Endometrial microvascular endothelial cells (primary cell): ENCODE results near the gene RTL3. TPM values are rescaled to one million over a fixed set of nuclear protein-coding genes. Genes with fewer than 3 reads are reported as not detected.
"Not testable (repeated sequence)": the region's sequence is repeated elsewhere in the genome, so short reads cannot be mapped to it uniquely, and the experiment has no call there.

ENCODE experiments used
- in situ Hi-C: cut with HindIII; loops from 2 replicates; pipeline ENCODE4 v1.10.0; 2017; ENCODE audit warnings: low sequenced_read_pairs, low pct_unique_long_range_greater_than_20kb; ENCODE audit errors: inconsistent ontology term
- total RNA-seq: library from RNA; depleted of rRNA; stranded (reverse); fragments of >200 nt; gene quantifications from one replicate; pipeline ENCODE4 v1.2.3, GENCODE V29; 2015; ENCODE audit errors: inconsistent ontology term

The RTL3 gene, protein sequence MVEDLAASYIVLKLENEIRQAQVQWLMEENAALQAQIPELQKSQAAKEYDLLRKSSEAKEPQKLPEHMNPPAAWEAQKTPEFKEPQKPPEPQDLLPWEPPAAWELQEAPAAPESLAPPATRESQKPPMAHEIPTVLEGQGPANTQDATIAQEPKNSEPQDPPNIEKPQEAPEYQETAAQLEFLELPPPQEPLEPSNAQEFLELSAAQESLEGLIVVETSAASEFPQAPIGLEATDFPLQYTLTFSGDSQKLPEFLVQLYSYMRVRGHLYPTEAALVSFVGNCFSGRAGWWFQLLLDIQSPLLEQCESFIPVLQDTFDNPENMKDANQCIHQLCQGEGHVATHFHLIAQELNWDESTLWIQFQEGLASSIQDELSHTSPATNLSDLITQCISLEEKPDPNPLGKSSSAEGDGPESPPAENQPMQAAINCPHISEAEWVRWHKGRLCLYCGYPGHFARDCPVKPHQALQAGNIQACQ
- total RNA-seq: 0.09 TPM

DNA sequence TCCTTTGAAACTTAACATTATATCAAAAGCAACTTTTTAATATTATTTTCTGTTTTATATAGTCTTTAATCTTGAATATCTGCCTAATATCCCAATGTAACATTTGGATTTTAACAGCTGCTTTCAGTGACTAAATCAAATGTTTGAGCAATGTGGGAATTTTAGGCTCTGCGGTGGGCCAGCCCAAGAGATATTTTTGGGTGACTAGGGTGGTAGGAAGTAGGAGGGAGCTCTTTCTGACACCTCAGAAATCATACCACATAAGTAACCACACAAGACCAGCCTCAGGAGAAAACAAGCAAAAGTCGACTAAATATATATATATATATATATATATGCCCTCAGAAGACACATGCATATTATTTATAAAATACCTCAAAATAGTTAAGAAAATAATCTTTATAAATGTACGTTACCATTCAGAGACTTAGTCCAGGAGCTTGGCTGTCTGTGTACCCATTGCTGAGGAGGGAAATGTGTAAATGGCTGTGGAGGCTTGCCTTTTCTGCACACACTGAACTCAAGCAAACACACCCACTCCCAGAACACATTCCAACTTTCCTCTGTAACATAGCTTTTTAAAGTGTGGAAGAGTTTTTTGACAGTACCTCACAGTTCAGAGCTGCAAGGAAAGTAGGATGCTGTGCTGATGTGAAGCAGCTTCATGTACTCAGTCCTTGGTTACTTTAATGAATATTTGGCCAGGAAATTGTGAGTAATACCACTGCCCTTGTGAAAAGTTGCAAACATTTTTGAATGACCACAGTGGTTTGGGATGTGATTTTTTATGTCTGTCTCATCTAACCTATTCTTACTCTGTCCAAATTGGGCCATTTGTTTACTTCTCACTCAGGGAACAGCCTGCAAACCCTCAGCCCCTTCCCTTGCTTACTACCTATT, at the start of gene RTL3:
Gene RTL3, minus strand, starts transcription at position 484 of the 900 bp plus-strand sequence. CDS start 908 bp downstream, outside the sequence.
- in situ Hi-C loops: no loop called here

DNA sequence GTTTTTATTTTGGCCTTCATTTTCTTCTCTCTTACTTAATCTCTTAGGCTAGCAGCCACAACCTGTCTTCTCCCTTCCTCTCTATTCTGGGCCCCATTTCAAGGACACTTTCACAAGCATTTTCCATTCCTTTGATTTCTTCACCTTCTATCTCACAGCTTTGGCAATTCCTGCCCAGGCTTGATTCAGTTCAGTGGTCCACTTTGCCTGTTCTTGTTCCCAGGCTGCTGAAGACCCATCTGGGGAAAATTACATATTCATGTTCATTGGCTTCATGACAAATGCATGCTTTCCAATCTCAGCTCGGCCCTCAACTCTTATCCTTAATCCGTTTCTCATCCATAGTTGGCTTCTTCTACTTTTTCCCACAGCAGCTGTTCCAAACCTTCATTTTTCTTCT, 49.7 kb upstream of the RTL3 start:
- in situ Hi-C loops: no loop called here

DNA sequence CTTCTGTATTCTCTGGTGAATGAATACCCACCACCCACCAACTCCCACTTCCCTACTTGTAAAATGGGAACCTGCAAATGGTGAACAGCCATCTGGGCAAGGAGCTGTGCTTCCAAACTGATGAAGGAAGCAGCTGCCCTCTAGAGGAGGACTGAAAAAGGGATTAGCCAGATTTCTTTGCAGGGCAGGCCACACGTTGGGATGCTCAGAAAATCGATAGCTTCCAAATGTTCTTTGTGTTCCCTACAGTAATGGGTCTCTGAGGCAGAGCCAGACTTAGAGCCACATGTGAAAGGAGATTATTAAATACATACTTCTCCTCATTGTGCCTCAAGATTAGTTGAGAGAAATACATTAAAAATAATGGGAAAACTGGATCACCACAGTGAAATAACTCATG, 49.1 kb upstream of the RTL3 start:
- in situ Hi-C loops: no loop called here

DNA sequence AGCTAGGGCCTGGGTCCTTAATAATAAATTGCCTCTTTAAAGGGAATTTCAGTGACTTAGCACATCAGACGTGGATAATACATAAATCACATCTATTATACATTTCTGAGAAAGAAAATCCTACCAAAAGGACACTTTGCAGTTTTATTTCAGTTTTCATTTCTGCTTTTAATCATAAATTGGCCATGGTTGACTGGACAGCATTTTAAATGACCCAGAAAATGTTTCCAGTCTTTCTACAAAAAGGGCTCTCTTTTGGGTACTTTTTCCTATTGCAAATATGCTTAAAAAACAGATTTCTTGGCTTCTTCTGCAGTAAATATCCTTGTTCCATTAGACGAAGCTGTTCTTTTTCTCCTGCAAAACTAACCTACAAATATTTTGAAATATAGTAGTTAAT, 46.9 kb upstream of the RTL3 start:
- in situ Hi-C loops: no loop called here

DNA sequence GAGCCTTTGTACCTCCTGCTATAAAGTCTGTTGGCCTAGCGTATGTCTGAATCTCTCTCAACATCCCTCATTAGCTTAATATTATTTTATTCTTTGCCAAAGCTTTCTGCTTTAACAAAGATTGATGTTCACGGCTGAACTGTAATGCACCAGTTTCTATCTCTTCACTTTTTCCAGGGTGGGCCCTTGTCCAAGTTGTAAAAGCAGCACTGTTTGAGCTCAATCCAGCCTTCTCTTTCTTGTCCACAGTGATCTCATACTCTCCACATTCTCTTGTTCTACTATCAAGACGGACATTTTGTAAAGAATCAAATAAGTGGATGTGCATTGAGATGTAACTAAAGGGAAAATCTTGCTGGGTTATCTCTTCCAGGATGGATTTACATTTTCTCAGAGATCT, 34.4 kb upstream of the RTL3 start:
- in situ Hi-C loops: no loop called here

DNA sequence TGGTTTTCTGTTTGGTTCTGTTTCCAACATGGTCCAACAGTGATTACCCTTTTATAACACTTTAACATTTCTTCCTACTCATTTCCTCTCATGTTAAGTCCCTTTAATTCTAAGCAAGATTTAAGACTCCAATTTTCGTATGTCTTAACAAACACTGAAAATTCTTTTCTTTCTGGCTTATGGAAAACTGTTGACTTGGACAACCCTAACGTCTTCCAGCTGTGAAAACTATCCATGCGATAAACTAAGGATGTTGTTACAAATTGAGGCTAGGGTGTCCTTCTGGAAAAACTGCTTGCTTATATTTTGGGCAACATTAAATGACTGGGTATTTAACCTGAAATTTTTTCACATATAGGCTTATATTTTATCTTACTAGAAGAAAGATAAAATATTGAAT, 33.9 kb upstream of the RTL3 start:
- in situ Hi-C loops: no loop called here

DNA sequence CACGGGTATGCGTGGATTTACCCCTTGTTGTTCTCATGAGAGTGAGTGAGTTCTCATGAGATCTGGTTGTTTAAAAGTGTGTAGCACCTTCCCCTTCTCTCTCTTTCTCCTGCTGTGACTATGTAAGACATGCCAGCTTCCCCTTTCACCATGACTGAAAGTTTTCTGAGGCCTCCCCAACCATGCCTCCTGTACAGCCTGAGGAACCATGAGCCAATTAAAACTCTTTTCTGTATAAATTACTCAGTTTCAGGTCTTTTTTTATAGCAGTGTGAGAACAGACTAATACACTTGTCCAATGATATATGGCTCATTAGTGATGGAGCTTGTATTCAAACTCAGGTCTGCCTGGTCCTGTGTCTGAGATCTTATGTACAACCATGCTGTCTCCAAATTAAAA, 28.5 kb upstream of the RTL3 start:
- in situ Hi-C loops: no loop called here

DNA sequence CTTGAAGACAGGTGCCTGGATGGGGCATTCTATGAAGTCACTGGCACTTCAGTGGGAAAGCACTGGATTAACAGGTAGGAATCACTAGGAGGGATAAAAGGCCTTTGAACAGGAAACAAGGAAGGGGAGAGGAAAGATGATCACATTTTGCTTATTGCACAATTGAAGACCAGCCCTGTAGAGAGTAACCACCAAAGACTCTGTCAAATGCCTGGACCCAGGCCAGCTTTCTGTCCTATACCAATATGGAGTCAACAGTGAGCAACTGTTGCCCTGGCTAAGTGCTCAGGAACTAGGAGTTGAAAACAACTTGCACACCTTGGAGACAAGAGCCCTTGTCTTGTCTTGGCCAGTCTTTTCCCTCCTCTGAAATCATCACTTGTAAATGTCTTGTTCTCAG, 14.1 kb upstream of the RTL3 start:
- in situ Hi-C loops: no loop called here

DNA sequence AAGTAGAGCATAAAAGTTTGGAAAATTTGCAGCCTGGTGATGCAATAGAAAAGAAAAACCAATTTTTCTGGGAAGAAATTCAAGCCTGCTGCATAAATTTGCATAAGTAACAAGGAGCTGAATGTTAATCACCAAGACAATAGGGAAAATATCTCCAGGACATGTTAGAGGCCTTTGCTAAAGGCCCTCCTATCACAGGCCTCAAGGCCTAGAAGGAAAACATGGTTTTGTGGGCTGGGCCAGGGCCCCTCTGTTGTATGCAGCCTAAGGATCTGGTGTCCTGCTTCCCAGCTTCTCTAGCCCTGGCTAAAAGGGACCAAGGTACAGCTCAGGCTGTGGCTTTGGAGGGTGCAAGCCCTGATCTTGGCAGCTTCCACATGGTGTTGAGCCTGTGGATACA, 6.2 kb upstream of the RTL3 start:
- in situ Hi-C loops: no loop called here

DNA sequence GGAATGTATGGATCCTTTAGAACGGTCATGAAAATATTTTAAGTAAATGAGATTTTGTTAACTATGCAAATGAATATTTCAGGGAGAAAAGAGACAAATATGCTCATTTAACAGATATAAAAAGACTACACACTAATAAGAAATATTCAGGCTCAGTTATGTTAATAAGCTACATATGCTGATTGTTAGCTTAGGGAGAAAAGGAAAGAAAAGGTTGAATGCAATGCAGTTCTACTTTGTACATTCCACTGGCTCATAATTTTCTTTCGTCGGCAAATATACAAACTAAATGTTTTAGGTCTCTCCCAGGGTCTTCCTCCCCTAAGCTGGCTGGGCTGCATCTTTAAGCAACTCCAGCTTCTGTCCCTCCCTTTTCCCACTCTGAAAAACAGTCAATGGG, 2.7 kb upstream of the RTL3 start:
- in situ Hi-C loops: no loop called here

DNA sequence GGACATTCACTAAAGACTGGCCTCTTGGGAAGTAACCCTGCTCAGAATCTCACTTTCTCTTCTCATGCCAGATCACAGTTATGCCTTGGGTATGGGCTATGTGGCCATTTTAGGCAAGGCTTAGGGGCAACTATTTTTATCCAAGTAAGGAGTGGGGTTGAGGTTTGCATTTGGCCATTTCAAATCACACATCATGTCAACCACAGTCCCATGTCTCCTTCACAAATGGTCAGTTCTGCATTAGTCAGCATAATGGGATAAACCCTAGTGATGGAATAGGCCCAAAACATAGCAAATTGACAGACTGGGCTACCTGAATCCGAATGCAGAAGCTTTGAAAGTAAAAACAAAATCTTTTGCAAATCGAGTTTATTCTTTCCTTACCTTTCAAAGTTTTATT, 827 bp upstream of the RTL3 start:
- in situ Hi-C loops: no loop called here

DNA sequence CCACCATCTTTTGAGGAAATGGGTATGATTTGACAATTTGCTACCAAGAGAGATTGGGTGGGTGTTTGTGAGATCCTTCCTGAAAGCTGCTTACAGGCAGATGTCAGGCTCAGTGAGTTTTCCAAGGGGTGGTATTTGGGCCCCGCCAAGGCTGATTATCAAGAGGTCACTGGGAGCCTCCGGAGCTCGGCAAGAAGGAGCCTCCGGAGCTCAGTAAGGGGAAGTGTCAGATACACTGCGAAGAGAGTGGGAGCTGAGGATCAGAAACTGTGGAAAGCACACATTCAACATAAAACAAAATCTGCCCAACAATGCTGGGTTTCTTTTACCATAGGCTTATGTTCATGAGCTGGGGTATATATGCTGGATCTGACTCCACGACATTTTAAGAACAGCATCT, 714 bp downstream of the RTL3 start:
- in situ Hi-C loops: no loop called here

DNA sequence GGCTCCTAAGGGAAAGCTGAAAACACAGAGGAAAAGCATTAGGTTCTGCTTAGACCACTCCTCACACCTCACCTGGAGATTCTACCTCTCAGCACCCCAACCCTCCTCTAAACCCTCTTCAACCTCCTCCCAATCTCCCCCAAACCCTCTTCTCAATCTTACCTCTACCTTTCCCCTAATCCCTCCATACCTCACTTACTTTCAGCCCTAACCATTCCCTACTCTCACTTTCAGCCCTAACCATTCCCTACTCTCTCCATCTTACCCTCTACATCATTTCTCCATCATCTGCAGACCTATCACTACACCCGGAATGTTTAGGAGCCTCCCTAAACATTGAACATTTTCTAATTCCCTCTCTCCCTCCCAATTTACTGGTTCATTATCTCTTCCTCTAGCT, 3.5 kb downstream of the RTL3 start:
- in situ Hi-C loops: no loop called here

DNA sequence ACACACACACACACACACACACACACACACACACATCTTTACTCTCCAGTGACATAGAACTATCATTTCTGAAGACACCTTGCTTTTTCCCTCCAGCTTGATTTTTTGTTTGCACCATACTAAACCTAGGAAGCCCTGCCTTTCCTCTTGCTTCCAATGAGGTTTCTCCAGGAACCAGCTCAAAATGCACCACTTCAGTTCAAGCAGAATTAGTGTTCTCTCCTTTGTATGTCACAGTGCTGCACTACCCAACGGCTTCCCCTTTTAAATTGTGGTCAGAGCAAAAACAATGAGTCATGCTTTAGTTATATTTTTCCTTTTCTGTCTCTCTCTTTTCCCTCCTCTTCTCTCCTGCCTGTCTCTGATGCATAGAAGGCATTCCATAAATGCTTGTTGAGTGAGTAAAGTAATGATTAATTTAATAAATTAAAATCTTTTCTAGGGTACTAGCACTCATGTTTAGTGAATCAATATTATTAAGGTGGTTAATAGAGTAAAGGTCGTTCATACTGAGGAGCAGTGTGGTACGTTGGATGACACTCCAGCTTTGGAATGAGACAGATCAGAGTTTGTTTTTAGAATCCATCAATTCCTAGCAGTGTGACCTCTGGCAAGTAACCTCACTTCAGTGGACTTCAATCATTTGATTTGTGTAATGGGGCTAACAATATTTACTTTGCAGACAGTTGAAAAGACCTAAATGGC, 5.9 kb downstream of the RTL3 start:
- in situ Hi-C loops: no loop called here

DNA sequence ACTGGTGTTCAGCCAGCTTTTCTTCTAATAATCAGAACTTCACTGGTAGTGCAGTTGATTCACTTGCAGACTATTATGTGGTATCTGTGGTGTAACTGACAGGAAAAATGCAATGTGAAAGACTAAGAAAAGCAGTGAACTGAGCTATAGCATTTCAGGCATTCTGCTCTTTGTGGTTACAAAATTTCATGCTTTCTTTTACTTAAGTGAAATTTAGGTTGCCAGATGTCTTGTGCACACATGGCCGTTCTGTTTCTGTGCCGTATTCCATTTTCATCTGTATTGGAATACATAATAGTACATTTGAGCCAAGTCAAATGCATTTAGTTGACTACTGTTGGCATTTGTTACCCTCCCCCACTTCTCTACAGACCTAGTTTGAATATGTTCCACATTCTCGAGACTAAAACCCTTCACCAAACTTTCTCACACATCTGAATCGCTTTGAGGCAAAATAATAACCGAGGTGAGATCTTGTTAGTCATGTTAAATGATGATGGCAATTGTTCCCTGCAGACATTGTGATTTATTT, 8.2 kb downstream of the RTL3 start:
- in situ Hi-C loops: no loop called here

DNA sequence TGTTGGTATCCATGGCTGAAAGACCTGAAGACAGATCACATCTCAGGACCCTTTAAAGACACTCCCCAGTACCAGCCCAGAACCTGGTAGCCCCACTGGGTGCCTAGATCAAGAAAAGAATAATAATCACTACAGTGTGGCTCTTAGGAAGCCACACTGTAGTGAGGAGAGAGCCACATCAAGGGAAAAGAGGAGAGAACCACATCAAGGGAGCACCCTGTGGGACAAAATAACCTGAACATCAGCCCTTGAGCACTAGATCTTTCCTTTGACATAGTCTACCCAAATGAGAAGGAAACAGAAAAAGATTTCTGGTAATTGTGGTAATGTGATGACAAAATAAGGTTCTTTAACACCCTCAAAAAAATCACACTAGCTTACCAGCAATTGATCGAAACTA, 15.3 kb downstream of the RTL3 start:
- in situ Hi-C loops: no loop called here

DNA sequence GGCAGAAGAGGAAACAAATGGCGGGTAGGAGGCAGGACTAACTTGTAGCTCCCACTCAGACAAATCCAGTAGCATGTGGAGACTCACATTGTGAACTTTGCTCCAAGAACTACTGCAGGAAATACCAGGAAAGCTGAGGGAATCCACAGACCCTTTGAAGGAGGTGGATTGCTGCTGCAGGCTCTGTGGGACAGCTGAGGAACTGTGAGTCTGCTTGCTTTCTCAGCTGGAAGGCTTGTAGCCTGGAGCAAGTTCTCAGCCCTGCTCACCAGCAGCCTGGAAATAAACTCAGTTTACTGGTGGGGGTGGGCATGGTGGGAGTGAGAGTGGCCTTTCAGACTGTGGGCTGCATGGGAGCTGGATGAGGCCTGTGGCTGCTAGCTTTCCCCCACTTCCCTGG, 16.0 kb downstream of the RTL3 start:
- in situ Hi-C loops: no loop called here

DNA sequence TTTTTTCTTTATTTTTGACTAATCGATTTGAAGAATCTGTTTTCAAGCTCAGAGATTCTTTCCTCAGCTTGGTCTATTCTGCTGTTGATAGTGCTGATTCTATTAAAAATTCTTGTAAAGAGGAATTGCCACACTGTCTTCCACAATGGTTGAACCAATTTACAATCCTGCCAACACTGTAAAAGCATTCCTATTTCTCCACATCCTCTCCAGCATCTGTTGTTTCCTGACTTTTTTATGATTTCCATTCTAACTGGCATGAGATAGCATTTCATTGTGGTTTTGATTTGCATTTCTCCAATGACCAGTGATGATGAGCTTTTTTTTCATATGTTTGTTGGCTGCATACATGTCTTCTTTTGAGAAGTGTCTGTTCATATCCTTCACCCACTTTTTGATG, 23.0 kb downstream of the RTL3 start:
- in situ Hi-C loops: not testable (repeated sequence)
